GM19238 (cell line): ENCODE results near the gene GCSAM.

Experiments
- DNase-seq: peaks from one replicate; pipeline ENCODE4 v3.0.0; 2011; ENCODE audit warnings: low spot score; ENCODE audit not compliant: insufficient read length

The GCSAM gene, protein sequence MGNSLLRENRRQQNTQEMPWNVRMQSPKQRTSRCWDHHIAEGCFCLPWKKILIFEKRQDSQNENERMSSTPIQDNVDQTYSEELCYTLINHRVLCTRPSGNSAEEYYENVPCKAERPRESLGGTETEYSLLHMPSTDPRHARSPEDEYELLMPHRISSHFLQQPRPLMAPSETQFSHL

DNA sequence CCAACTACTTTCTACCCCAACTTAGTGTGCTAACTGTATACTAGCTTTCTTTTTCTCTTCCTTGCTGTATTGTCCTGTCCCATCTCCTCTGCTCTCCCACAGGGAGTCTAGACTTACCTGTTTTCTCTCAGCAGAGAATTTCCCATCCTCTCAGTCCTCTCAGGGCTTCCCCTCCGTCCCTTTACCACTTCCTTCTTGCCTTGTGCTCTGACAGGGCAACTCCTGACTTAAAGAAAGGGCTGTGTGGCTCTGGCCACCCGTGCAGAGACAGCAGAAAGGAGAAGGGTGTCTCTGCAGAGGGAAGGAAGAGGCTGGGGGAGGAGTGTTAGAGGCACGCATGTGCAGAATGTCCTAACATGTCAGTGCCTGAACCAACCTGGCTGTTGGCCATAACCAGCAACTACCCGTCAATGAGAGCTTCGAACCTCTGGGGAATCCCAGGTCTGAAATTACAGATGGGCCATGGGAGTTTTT, at the start of gene GCSAM:
Gene GCSAM, minus strand, starts transcription at position 274 of the 474 bp plus-strand sequence. Its CDS starts 128 bp downstream, at position 146.
- DNase-seq = no peak

DNA sequence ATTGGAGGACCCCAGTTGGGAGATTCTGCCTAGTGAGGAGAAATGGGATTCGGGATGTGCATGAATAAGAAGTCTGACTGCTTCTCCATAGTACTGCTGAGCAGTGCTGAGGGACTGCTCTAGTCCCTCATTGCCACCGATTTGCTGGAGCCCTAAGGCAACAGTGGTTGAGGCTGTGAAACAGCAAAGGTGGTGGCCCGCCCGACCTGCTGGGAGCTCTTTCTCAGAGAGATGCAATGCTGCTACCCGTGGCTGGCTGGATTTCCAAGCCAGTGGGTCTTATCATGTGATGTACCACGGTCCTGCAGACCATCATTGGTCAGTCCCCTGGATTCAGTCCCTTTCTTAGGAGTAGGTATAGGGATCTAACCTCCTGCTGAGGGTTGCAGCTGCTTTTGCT, 42.6 kb upstream of the GCSAM start:
- no peak for DNase-seq

DNA sequence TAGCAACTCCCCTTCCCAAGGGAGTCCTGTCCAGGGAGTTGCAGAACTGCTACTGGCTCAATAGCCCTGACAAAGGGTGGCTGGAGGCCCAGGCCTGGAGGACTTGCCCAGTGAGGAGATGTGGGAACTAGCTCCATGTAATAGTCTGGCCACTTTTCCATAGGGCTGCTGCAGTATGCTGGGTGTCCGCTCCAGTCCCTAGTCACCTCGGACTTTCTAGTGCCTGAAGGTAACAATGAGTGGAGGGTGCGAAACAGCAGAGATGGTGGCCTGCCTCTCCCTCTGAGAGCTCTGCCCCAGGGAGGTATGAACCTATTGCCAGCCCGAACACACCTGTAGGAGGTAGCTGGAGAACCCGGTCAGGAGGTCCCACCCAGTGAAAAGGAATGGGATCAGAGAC, 42.0 kb upstream of the GCSAM start:
- DNase-seq = no peak

DNA sequence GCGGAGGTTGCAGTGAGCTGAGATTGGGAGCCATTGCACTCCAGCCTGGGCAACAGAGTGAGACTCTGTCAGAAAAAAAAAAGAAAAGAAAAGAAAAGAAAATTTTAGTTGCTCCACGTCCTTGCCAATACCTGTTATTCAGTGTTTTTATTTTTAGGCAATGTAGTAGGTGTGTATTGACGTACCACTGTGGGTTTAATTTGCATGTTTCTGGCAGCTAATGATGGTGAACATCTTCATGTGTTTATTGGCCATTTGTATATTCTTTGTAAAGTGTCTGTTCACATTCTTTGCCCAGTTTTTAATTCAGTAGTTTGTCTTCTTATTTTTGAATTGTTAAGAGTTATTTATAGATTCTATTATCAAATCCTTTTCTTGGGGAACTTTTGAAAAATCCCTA, 38.1 kb upstream of the GCSAM start:
- no peak for DNase-seq

DNA sequence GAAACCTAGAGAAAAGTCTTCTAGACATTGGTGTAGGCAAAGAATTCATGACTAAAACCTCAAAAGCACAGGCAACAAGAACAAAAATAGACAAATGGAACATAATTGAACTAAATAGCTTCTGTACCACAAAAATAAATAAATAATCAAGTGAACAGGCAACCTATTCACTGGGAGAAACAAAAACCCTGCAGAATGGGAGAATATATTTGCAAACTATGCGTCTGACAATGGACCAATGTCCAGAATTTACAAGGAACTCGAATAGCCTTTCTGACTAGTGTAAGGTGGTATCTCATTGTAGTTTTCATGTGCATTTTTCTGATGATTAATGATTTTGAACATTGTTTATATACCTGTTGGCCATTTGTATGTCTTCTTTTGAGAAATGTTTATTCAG, 37.0 kb upstream of the GCSAM start:
- no peak for DNase-seq

DNA sequence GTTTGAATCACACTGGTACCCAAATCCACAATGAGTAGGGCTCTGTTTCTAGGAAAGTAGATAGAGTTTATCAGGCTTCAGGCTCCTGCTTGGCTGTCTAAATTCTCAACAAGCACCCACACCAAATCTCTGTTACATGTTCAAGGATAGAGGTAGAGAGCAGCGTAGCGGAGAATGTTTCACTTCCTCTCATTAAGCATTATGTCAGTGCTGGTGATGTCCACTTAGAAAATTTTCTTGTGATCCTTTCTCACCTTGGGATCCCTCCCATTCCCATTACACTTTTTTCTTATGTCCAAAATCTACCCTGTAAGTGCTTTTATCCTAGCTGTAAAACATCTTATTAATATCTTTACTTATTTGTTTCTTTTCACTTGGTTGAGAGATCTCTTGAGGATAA, 34.7 kb upstream of the GCSAM start:
- peak; percentile 13 for DNase-seq

DNA sequence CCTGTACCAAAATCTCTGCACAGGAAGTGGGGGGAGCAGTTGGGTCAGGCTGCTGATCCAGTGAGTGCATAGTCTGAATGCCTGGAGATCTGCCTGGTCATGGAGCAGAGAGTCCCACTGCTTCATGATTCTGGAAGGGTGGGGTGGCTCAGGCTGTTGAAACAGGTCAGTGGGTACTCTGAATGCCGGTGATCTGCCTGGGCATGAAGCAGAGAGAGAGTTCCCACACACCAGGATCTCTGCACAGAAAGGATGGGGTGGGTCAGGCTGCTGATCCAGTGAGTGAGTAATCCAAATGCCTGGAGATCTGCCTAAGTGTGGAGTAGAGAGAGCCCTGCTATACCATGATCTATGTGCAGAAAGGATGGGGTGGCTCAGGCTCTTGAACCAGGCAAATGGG, 16.1 kb upstream of the GCSAM start:
- no peak for DNase-seq

DNA sequence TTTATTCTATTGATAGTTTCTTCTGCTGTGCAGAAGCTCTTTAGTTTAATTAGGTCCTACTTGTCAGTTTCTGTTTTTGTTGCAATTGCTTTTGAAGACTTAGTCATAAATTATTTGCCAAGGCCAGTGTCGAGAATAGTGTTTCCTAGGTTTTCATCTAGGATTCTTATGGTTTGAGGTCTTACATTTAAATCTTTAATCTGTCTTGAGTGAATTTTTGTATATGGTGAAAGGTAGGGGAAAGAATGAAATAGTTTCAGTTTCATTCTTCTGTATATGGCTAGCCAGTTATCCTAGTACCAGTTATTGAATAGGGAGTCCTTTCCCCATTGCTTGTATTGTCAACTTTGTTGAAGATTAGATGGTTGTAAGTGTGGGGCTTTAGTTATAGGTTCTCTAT, 10.6 kb upstream of the GCSAM start:
- DNase-seq = no peak

DNA sequence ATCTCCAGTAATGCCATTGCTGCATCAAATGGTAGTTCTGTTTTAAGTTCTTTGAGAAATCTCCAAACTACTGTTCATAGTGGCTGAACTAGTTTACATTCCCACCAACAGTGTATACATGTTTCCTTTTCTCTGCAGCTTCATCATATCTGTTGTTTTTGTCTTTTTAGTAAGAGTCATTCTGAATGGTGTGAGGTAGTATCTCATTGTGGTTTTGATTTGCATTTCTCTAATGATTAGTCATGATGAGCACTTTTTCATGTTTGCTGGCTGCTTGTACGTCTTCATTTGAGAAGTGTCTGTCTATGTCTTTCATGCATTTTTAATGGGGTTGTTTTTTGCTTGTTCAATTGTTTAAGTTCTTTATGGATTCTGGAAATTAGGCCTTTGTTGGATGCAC, 10.2 kb upstream of the GCSAM start:
- no peak for DNase-seq

DNA sequence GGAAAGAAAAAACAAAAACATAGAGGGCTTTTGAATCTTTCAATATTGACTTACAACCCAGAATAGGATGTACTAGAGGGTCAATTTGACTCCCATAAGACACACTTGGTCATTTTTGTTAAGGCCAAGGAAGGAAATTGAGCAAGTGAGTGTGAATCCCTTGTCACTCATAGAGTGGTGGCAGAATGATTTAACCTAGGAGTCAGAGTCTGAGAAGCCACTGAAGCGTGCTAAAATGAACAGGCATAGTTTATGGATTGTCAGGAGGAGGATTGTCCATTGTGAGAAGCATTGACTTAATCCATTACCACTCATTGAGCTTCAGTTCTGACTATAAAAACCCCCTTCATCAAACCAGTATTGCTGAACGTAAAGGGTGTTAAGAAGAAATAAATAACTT, 8.2 kb upstream of the GCSAM start:
- DNase-seq = no peak

DNA sequence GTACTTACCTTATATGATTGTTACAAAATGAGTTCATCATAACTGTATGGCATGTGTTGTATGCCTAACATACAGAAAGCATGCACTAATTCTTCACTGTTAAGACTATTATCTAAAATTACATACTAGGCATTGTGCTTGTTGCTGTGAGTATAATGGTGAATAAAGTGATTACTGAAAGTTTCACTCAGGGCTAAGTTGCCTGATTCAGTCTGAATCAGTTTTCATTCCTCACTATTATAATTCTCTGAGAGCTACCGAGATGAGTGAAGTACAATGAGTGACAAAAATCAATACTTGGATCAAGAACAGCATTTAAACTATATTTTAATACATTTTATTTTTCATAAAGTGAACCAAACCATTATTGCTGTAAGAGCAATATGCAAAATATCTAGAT, 7.5 kb upstream of the GCSAM start:
- DNase-seq = no peak

DNA sequence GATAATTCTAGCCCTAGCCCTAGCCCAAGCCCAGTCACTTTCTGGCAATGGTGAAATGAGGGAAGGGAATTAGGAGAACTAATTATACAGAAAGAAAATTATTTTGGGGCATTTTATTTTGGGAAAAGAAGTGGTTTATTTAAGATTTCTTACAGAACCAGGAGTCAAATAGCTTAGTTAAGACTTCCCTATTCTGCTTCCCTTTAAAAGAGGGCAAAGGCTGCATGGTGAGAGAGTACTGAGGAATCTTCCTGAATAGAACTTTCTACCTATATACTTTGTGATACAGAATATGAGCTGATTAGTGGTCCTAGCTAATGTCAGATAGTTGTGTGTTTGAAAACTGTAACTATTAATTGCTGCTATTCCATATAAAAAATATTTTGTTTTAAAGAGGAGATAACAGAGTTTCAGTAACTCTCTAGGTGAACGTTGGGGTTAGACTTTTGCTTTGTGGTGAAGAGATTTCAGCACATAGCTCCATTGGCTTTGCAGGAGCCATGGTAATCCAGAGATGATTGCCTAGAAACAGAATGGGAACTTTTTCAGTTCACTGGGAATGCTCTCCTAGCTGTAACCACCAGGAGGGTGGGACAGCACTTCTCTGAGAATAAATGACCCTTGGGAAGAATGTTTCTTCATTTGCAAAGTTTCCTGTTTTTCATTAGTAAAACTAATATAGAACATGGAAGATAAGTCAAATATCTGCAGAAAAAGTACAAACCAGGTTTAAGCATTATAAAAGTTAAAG, 5.3 kb upstream of the GCSAM start:
- no peak for DNase-seq

DNA sequence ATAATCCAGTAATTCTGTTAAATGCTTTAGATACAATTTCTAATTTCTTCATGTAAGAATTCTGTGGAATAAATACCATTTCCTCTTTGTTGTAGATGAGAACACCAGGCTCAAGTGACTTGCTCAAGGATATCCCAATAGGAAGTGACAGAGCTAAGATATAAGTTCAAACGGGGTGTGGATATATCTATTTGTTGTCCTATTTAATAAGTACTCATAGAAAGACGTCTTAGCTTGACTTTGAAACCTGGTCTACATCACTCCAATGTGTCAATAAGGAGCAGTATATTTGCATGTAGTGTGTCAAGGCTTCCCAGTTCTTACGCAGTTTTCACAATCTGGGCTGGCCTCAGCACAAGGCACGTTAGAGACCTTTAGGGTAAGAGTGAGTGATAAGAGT, 4.7 kb upstream of the GCSAM start:
- DNase-seq = no peak

DNA sequence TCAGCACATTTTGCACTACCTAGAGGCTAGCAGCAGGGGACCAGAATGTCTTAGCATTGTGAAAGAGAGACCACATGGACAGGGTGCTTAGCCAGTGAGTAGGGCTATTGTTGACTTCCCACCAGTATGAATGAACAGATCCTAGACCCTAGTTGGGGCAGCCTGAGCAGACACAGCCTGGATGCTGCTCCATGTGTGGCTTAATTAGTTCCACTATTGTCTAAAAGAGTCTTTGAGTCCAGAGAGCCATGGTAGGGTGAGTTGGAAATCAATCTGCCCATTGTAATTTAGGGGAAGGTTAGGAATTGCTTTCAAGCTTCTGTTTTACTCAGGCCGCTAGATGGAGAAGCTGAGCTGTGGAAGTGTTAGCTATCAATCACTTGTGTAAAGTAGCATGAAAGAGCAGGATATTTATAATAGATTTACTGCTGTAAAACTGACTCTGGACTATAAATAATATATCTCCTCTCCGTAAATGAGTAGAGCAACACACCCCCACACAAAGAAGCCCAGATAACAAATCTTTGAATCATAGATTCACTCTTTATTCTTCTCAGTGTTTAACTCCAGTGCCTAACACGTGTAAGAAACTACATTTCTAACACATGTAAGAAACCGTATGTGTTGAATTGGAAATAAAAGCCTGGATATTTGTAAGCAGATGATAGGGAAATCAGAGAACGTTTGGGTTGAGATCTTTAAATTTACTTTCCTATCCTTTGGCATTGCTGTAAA, 4.1 kb upstream of the GCSAM start:
- no peak for DNase-seq

DNA sequence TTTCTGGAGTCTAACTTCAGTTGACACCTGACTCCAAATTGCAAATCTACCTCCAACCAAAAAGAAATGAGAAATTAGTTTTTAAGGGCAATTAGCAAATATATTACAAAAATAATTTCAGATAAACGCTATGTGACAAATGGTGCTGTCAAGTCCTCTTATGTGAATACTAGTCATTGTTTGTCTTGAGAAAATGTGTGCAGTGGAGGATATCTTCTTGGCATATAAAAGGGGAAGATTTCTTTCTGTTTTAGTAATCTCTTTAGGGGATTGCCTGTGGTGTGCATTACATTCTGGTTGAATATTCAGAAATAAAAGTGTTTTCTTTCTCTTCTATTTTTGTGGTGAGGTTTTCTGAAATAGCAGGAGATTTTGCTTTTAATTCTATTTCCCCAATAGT, 3.0 kb upstream of the GCSAM start:
- DNase-seq = no peak

DNA sequence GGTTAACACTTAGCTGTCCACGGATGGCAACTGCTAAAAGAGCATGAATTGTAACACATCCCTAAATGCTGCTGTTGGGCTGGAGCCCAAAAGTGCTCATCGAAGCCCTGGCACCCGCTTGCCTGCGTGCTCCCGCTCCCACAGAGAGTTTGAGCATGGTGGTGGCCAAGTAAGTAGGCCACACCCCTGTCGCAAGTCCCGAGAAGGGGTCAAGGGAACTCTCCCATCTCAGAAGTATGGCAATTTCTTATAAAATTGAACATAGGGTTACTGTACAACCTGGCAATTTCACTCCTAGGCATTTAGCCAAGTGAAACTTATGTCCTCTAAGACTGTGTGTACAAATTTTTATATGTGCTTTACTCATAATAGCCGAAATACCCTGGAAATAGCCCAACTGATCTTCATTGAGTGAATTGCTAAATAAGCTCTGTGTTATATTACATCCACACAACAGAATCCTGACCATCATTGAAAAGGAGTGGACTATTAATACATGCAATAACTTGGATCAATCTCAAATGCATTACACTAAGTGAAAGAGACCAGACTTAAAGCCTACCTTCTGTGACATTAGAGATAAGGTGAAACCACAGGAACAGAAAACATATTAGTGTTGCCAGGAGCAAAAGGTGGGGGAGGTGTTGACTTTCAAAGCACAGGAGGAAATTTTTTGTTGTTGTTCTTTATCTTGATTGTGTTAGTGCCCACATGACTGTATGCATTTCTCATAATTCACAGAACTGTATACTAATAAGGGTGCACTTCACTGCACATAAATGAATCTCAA, 1.5 kb upstream of the GCSAM start:
- DNase-seq = no peak

DNA sequence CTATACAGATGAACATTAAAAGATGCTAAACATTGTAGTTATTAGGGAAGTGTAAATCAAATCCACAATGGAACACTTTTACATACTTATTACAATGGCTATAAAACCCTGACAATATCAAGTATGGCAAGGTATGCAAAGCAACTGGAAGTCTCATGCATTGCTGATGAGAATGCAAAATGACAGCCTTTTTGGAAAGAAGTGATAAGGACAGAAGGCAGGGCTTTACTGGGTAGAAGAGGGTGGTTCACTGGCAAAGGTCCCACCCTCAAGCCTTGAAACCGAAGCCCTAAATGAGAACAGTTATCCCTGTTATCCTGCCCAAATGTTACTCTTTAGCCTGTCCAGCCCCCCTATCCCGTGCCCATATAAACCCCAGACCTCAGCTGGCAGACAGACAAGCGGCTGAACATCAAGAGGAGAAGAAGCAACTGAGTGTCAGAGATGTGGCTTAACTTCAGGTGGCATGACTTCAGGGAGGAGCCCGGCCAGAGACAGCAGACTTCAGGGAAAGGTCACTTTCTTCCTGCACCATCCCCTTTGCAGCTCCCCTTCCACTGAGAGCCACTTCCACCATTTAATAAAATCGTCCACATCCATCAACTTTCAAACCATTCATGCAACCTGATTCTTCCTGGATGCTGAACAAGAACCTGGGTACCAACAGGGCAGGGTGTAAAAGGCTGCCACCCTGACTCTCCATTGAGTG, 732 bp upstream of the GCSAM start:
- DNase-seq = no peak

DNA sequence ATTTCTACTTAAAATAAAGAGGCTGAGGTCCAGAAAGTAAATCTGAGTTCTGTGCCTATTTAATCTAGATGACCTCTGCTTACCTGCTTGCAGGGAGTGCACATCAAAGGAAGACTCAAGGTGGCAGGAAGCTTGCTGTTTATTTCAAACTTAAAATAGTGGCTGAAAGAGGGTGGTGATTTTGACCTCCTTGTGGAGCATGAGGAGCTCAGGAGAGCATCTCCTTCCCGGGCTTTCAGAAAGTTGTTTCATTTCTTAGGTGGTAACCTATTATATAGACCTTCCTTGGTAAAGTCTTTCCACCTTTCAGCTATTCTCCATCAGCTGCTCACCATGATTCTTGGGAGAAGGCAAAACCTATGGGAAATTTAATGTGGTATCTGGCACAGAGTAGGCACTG, 494 bp downstream of the GCSAM start:
- DNase-seq = no peak

DNA sequence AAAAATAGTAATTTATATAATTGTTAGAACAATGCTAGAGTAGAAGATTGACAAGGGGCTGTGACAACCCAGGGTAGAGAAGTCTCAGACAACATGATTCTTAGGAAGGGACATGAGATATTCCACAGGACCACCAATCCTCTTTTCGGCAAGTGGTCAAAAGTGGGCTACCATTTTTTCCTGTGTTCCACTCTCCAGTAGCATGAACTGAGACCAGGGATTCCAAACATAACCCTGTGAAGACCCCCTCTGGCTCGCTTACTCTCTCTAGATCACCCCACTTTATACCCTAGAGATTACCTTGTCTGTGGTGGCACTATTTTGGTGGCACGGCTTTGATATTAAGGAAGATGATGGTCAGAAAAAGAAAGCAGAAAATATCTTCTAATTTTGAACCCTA, 960 bp downstream of the GCSAM start:
- no peak for DNase-seq

DNA sequence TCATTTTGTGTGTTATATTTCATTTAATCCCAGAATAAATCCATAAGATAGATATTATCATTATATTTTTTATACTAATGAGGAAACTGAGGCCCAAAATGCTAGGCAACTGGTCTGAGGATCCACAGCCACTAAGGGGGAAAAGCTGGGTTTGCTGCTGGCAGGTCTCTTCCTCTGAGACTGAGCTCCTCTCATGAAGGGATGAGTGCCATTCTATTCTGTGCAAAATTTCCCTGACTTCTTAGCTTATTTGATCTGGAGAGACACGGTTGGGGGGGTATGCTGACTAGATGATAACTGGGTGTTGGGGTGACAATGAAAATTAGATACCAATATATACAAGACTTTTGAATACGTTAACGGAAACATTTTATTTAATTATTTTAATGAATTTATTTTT, 1.9 kb downstream of the GCSAM start:
- DNase-seq = no peak

DNA sequence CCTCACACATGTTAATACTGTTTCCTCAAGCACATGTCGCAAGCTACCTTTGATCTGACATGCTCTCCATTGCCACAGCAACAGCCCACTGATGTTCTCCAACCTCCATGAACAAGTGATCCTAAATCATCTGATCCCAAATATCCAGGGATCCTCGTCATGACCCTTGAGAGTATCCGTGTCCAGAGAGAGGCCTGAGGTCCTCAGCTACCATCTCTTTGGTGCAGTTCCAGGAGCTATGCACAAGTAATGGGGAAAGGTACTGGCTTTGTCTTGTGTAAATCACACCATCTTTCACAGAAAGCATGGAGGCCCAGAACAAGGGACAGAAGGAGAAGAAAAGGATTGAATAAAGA, 2.4 kb downstream of the GCSAM start:
- DNase-seq = no peak
